ENCODE data around the gene RPL41.

Gene RPL41

GRCh38 chr12:56128670-56129205, 12.3 kb downstream of the RPL41 start:
- no peak for DNase-seq

GRCh38 chr12:56129206-56129941, 12.9 kb downstream of the RPL41 start:
- DNase-seq, result peak; percentile 54

GRCh38 chr12:56129942-56130495, 13.6 kb downstream of the RPL41 start:
- DNase-seq, result no peak

GRCh38 chr12:56130876-56131275, 14.4 kb downstream of the RPL41 start:
- no peak for DNase-seq

GRCh38 chr12:56134897-56135296, 18.5 kb downstream of the RPL41 start:
- DNase-seq, result no peak

GRCh38 chr12:56137853-56138571, 21.6 kb downstream of the RPL41 start:
- DNase-seq, result no peak

- DNase-seq, result no peak
These were observed 25.7 kb downstream of the RPL41 start for GRCh38 chr12:56141946-56142784.

GRCh38 chr12:56143217-56143616, 26.8 kb downstream of the RPL41 start:
- no peak for DNase-seq

GRCh38 chr12:56143870-56144269, 27.4 kb downstream of the RPL41 start:
- no peak for DNase-seq

GRCh38 chr12:56145217-56145616, 28.8 kb downstream of the RPL41 start:
- no peak for DNase-seq

GRCh38 chr12:56146492-56147460, 30.3 kb downstream of the RPL41 start:
- no peak for DNase-seq

- peak; percentile 38 for DNase-seq
These were observed 34.1 kb downstream of the RPL41 start for GRCh38 chr12:56150563-56150962.

GRCh38 chr12:56151672-56152131, 35.3 kb downstream of the RPL41 start:
- peak; percentile 92 for DNase-seq

- DNase-seq, result peak; percentile 97
These were observed 35.8 kb downstream of the RPL41 start, which contains the start of gene MYL6B for GRCh38 chr12:56152132-56152755. MYL6B (plus strand) TSS chr12:56152587; CDS start chr12:56153919, 1,332 bp downstream.

- peak; percentile 43 for DNase-seq
These were observed 36.6 kb downstream of the RPL41 start for GRCh38 chr12:56152756-56153677.

GRCh38 chr12:56153678-56154065, 37.2 kb downstream of the RPL41 start:
- DNase-seq, result no peak

GRCh38 chr12:56154246-56154771, 37.9 kb downstream of the RPL41 start:
- no peak for DNase-seq

GRCh38 chr12:56154818-56155217, 38.4 kb downstream of the RPL41 start:
- no peak for DNase-seq

- no peak for DNase-seq
These were observed 38.9 kb downstream of the RPL41 start for GRCh38 chr12:56155256-56155845.

Measured in DMS53 (cell line).